Measurements from ENCODE around the gene SERBP1. TPM values are rescaled to one million over a fixed set of nuclear protein-coding genes. Genes with fewer than 3 reads are reported as not detected.

The SERBP1 gene
- total and polyA plus RNA-seq, 2 of the 8 experiments (the other 6 are each of a cell fraction or from before 2014, with no cell fraction given) = 229 to 536 TPM

- TF ChIP-seq RBBP5 (IDR thresholded peaks at IDR 0.05; ENCODE audit: borderline replicate concordance, low read depth, low read length) = no peak
- TF ChIP-seq EZH2 (IDR thresholded peaks at IDR 0.05; ENCODE audit: low read depth, low read length, severe bottlenecking) = no peak
- no peak for TF ChIP-seq MAX (IDR thresholded peaks at IDR 0.05)
- no peak for TF ChIP-seq PHF8 (conservative IDR thresholded peaks at IDR 0.05; ENCODE audit: low read depth, low read length)
- no peak for TF ChIP-seq POU5F1 (IDR thresholded peaks at IDR 0.05; ENCODE audit: low read depth, low read length)
These were observed 62.1 kb downstream of the SERBP1 start (continued) for GRCh38 chr1:67368046-67368514.
